ENCODE results near the gene FFAR3. TPM values are rescaled to one million over a fixed set of nuclear protein-coding genes. Genes with fewer than 3 reads are reported as not detected.

Gene FFAR3
- total RNA-seq, 1 donor: not detected

DNA sequence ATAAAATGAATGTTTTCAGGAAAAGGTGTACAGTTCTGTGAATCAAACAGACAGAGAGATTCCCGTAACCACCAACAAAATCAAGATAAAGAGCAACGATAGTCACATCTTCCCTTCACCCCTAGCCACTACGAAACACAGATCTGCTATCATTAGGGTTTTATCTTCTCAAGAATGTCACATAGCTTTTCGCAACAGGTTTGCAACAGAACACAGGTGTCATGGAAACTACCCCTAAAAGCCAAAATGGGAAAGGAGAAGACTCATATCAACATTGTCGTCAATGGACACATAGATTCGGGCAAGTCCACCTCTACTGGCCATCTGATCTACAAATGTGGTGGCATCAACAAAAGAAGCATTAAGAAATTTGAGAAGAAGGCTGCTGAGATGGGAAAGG is 23.7 kb downstream of the FFAR3 start:
- TF ChIP-seq, protein P1, sequence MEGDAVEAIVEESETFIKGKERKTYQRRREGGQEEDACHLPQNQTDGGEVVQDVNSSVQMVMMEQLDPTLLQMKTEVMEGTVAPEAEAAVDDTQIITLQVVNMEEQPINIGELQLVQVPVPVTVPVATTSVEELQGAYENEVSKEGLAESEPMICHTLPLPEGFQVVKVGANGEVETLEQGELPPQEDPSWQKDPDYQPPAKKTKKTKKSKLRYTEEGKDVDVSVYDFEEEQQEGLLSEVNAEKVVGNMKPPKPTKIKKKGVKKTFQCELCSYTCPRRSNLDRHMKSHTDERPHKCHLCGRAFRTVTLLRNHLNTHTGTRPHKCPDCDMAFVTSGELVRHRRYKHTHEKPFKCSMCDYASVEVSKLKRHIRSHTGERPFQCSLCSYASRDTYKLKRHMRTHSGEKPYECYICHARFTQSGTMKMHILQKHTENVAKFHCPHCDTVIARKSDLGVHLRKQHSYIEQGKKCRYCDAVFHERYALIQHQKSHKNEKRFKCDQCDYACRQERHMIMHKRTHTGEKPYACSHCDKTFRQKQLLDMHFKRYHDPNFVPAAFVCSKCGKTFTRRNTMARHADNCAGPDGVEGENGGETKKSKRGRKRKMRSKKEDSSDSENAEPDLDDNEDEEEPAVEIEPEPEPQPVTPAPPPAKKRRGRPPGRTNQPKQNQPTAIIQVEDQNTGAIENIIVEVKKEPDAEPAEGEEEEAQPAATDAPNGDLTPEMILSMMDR (IDR thresholded peaks at IDR 0.05; ENCODE audit: insufficient read depth, low read depth, low read length): no peak
- DNase-seq (ENCODE audit: low read depth): no peak
- H3K4me3 ChIP-seq (ENCODE audit: low read depth, low read length): no peak overlapping the region

DNA sequence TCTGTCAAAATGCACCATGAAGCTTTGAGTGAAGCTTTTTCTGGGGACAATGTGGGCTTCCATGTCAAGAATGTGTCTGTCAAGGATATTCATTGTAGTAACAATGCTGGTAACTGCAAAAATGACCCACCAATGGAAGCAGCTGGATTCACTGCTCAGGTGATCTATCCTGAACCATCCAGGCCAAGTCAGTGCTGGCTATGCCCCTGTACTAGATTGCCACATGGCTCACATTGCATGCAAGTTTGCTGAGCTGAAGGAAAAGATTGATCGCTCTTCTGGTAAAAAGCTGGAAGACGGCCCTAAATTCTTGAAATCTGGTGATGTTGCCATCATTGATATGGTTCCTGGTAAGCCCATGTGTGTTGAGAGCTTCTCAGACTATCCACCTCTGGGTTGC is 25.3 kb downstream of the FFAR3 start:
- DNase-seq (ENCODE audit: low read depth): no peak
- TF ChIP-seq, protein P1 (IDR thresholded peaks at IDR 0.05; ENCODE audit: insufficient read depth, low read depth, low read length): no peak

DNA sequence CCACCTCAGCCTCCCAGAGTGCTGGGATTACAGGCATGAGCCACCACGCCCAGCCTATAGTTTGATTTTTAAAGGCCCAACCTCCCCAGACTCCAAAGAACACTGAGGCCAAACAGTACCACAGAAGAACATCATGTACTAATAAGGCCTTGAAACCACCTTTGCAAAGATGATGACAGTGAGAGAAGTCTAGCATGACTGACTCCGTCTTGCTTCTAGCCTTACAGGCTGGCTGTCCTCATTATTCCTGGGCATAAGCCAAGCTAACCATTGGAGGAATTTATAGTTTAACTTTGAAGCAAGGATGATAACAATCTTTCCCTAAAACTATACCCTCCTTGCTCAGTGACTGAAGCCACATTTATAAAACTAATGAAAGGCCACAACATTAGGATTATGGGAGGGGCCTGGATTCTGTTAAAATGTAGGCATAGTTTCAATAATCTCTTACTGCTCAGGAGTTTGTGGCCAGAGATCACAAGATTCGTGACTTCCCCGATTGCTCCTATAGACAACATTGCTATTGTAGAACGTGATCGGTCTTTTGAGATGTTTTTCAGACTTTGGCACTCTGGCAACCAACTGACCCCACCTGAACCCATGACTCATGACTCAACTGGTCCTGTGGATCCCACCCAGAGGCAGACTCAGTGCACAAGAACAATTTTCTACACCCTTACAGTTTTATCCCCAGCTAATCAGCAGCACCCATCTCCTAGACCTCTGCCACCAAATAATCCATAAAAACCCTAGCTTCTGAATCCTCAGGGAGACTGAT is 30.2 kb downstream of the FFAR3 start:
- no peak overlapping the region for H3K4me3 ChIP-seq (ENCODE audit: low read depth, low read length)
- no peak for DNase-seq (ENCODE audit: low read depth)
- TF ChIP-seq, protein P1 (IDR thresholded peaks at IDR 0.05; ENCODE audit: insufficient read depth, low read depth, low read length): no peak

More for the DNA sequence above, 25.3 kb downstream of the FFAR3 start:
- no peak overlapping the region for H3K4me3 ChIP-seq (ENCODE audit: low read depth, low read length)

DNA sequence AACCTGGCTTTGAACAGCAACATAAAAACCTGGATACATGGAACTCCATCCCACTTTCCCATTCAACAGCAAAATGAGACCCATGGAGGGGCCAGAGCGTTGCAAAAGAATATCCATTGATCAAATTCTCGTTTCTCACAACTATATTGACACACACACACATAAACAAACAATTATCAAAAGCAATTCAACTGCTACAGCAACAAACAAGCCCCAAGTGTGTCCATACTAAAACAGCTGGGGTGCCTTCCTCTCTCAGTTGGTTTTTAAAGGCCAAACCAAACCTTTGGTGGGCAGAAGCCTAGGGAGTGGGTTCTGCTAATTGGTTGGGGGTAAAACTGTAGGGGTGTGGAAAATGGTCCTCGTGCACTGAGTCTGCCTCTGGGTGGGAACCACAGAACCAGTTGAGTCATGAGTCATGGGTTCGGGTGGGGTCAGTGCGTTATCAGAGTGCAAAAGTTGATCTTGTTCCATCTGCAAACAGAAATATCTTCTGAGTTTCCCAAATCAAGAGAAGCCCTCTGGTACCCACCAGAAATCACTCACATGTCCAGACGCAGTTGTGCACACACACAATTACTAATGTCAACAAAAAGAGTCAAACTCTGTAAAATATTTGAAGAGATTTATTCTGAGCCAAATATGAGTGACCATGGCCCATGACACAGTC is 31.1 kb downstream of the FFAR3 start:
- TF ChIP-seq, protein P1 (IDR thresholded peaks at IDR 0.05; ENCODE audit: insufficient read depth, low read depth, low read length): no peak
- DNase-seq (ENCODE audit: low read depth): no peak
- H3K4me3 ChIP-seq (ENCODE audit: low read depth, low read length): no peak overlapping the region

DNA sequence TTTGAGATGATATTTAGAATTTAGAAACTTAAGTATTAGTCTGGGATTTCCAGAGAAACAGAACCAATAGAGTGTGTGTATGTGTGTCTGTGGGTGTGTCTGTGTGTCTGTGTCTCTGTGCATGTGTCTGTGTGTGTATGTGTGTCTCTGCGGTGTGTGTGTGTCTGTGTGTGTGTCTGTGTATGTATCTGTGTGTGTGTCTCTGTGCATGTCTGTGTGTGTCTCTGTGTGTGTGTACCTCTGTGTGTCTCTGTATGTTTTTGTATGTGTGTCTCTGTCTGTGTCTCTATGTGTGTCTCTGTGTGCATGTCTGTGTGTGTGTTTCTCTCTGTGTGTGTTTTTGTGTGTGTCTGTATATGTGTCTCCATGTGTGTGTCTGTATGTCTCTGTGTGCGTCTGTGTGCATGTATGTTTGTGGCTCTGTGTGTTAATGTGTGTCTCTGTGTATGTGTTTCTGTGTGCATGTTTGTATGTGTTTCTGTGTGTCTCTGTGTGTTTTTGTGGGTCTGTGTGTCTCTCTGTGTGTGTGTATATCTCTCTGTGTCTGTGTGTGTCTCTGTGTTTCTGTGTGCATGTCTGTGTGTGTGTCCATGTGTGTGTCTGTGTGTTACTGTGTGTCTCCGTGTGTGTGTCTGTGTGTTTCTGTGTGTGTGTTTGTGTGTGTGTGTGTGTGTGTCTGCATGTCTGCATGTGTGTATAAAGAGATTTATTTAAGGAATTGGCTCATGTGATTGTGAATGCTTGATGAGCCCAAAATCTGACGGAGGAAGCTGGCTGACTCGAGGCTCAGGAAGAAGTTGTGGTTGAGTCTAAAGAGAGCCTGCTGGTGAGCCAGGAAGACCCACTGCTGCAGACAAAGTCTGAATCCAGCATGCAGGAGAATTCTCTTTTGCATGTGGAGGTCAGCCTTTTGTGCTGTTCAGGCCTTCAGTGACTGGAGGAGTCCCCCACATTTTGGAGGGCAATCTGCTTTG is 34.8 kb downstream of the FFAR3 start:
- TF ChIP-seq, protein P1 (IDR thresholded peaks at IDR 0.05; ENCODE audit: insufficient read depth, low read depth, low read length): no peak
- DNase-seq (ENCODE audit: low read depth): no peak
- no peak overlapping the region for H3K4me3 ChIP-seq (ENCODE audit: low read depth, low read length)

DNA sequence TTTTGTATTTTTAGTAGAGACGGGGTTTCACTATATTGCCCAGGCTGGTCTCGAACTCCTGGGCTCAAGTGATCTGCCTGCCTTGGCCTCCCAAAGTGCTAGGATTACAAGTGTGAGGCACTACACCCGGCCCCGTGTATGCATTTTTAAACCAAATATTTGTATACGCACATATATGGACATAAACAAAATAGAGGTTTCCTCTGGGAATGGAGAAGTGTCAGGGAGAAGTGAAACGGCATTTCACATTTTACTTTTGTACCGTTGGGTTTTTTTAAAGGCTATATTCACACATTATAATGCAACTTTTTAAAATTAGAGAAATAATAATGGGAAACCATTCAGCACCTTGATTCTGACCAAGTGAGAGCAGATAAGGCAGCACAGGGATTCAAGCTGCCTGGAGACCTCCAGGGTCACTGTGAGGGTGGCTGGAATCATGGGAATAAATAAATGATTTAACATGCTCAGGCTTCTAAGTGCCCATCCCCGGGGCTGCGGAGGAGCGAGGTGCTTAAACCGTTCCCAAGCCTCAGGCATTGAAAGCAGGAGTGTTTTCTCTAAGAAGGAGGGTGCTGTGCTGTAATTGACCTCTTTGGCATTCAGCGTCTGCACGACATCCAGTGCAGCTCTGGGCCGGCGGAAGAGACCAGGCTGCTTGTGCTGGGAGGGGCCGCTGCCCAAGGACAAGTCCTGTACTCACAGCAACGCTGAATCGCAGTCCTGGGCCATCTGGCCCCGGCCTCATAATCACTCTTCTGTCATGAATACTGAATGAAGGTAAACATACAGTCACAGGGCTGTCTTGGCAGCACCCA is 37.3 kb downstream of the FFAR3 start:
- no peak overlapping the region for H3K4me3 ChIP-seq (ENCODE audit: low read depth, low read length)
- TF ChIP-seq, protein P1 (IDR thresholded peaks at IDR 0.05; ENCODE audit: insufficient read depth, low read depth, low read length): no peak
- DNase-seq (ENCODE audit: low read depth): peak; percentile 7

Data from fibroblast of villous mesenchyme (primary cell).